Inferior parietal cortex (tissue), 1 donor: ENCODE measurements around the gene AKT2.

Experiments
- DNase-seq: peaks from one replicate; pipeline ENCODE4 v3.0.0-alpha.2; 2016; ENCODE audit errors: extremely low spot score

Gene AKT2

DNA sequence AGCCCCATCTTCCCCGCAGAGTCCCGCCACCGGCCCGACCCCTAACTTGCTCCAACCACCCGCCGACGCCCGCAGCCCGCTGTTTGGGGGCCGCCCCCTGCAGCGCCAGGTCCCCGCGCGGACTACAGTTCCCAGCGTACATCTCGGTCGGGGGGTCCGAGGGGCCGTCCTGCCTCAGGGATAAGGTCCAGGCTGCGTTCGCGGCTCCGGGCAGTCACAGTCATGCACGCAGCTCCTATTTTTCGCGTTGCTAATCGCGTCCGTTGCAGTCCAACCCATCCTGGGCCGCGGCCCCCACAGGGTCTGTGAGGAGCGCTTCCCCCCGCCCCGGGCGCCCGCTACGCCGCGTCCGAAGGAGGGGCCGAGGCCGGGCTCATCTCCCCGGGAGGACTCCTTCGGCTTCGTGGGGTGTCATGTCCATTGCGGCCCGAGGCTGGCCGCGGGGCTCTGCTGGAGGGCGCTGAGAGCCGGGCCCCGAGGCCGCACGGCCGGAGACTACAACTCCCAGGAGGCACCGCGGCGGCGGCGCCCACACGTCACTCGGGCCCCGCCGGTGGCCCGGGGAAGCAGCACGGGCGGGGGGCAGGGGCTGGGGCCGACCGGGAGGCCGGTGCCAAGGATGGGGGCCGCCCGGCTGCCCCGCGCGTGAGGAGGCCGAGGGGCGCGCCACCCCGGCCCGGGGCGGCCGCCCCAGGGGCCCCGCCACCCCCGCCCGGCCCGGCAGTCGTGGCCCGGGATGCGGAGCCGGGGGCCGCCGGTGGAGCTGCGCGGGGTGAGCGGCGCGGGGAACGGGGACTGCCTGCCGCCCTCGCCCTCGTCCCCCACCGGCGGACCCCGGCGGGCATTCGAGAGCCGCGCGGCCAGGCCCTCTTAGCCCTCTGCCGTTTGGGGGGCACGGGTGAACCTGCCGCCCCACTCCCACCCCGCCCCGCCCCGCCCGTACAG, 94.0 kb downstream of the AKT2 start, which contains the start of gene MAP3K10:
Gene MAP3K10 (plus strand): TSS at position 536 of the 945 bp plus-strand sequence. CDS start 606 bp downstream, outside the sequence.
- DNase-seq = peak; percentile 79

DNA sequence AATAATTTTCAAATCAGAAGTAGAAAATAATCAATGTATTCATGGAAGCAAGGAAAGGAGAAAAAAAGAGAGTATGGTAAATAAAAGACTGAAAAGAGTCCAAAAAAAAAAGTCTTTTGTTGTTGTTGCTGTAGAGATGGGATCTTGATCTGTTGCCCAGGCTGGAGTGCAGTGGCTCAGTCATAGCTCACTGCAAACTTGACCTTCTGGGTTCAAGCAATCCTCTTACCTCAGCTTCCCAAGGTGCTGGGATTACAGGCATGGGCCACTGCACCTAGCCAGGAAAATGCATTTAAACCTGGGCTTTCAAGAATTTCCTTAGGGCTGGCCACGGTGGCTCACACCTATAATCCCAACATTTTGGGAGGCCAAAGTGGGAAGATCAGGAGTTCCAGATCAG, 100.9 kb downstream of the AKT2 start:
- DNase-seq = no peak
